Natural killer cell (primary cell): ENCODE data around the gene LPO. TPM values are rescaled to one million over a fixed set of nuclear protein-coding genes. Genes with fewer than 3 reads are reported as not detected.
A peak's percentile ranks its signal among the peaks of the same experiment; 100 is the strongest.

Experiments used
- ATAC-seq, 3 donors: fragments of 150-1000 bp in 2 of 3; fragments of 200-7000 bp in 1 of 3; cut with Tn5 transposase; 1 replicate in 1 of 3; 2 replicates in 2 of 3; pipeline ENCODE4 v1.10.0; 2021; ENCODE audit warnings: mild to moderate bottlenecking in 2 of 3, moderate library complexity in 2 of 3
- DNase-seq, 2 donors: peaks; one replicate each; pipeline versions ENCODE4 v3.0.0 to v3.0.0-alpha.2; 2013 to 2021; ENCODE audit warnings: mixed read lengths in 1 of 2
- H3K27ac ChIP-seq: one replicate; pipeline ENCODE4 v1.5.1; 2013; ENCODE audit warnings: mild to moderate bottlenecking, low read length
- H3K27me3 ChIP-seq: one replicate; pipeline ENCODE4 v1.6.1; 2013; ENCODE audit warnings: low read length; ENCODE audit not compliant: control insufficient read depth, insufficient read depth
- H3K36me3 ChIP-seq: one replicate; pipeline ENCODE4 v1.6.1; 2013; ENCODE audit warnings: low read length; ENCODE audit not compliant: control insufficient read depth, insufficient read depth
- H3K4me1 ChIP-seq: one replicate; pipeline ENCODE4 v1.6.1; 2013; ENCODE audit warnings: low read length; ENCODE audit not compliant: control insufficient read depth, insufficient read depth
- H3K4me3 ChIP-seq: one replicate; pipeline ENCODE4 v1.5.1; 2013; ENCODE audit warnings: low read length
- H3K9me3 ChIP-seq: one replicate; pipeline ENCODE4 v1.6.1; 2013; ENCODE audit warnings: low read length; ENCODE audit not compliant: control insufficient read depth, insufficient read depth
- H3K27ac Mint-ChIP-seq, 2 donors: one replicate each; pipeline ENCODE4 v1.8.0; 2022; ENCODE audit warnings: mild to moderate bottlenecking in 2 of 2, mixed read lengths in 2 of 2, moderate library complexity in 1 of 2
- H3K27me3 Mint-ChIP-seq, 2 donors: one replicate each; pipeline ENCODE4 v1.8.0; 2022; ENCODE audit warnings: low read depth in 2 of 2, mixed read lengths in 2 of 2
- H3K36me3 Mint-ChIP-seq: one replicate; pipeline ENCODE4 v1.8.0; 2022; ENCODE audit warnings: mixed read lengths
- H3K4me1 Mint-ChIP-seq, 2 donors: one replicate each; pipeline ENCODE4 v1.8.0; 2022; ENCODE audit warnings: mixed read lengths in 2 of 2
- H3K4me3 Mint-ChIP-seq: one replicate; pipeline ENCODE4 v1.8.0; 2022; ENCODE audit warnings: mild to moderate bottlenecking, moderate library complexity, mixed read lengths
- H3K9me3 Mint-ChIP-seq, 2 donors: one replicate each; pipeline ENCODE4 v1.8.0; 2022; ENCODE audit warnings: mixed read lengths in 2 of 2
- CTCF ChIP-seq: fragments of 200-600 bp; IDR thresholded peaks from one replicate; pipeline ENCODE4 v1.8.0; 2022; ENCODE audit warnings: antibody characterized with exemption
- WGBS: methylation state at CpG from one replicate; pipeline ENCODE4 v1.1.7; 2013; ENCODE audit warnings: missing lambda C conversion rate; ENCODE audit not compliant: insufficient coverage; 5-methylcytosine and 5-hydroxymethylcytosine counted together
- intact Hi-C: fragments of 100-400 bp; cut with micrococcal nuclease; formaldehyde crosslinking; loops from one replicate; pipeline ENCODE4 v1.14.2; 2022
- total RNA-seq, 4 donors: library from RNA; stranded (reverse); fragments of 120-200 nt in 1 of 4; gene quantifications; one replicate each; pipeline versions ENCODE4 v1.2.3 to v1.2.4, GENCODE V29; 2013 to 2022

Gene LPO
- total RNA-seq, 3 donors from 2014 or later (not counting 1 experiment from before 2014, with no cell fraction given), result not detected

- WGBS, result 88% methylated on average over 1 of the region's 1 CpG
- Histone ChIP-seq H3K27ac (no peak overlapping the region), H3K4me1 (peaks cover 15% of the 10 kb centered on the region), H3K4me3 (no peak overlapping the region), H3K27me3 (no peaks in the 10 kb centered on the region), H3K9me3 (no peaks in the 10 kb centered on the region), H3K36me3 (peaks cover 78% of the 10 kb centered on the region)
- no peaks in the 10 kb centered on the region for H3K27me3 Mint-ChIP-seq
- H3K9me3 Mint-ChIP-seq, result no peaks in the 10 kb centered on the region
- ATAC-seq, result no peak
- DNase-seq, result peak in 1 of 2 donors; percentile 31
- TF ChIP-seq CTCF, result no peak
- no peak overlapping the region for H3K4me3 Mint-ChIP-seq
- intact Hi-C loops, result no loop called here
- H3K27ac Mint-ChIP-seq, result peak overlapping the region in 1 of 2 donors; percentile 56
- no peaks in the 10 kb centered on the region for H3K36me3 Mint-ChIP-seq
- peaks cover 8 to 26% of the 10 kb centered on the region in 2 donors for H3K4me1 Mint-ChIP-seq
Observed at GRCh38 chr17:58312829-58313228, 74.4 kb downstream of the LPO start.

GRCh38 chr17:58313815-58314705 is 75.7 kb downstream of the LPO start:
- H3K36me3 ChIP-seq, result peaks cover 78% of the 10 kb centered on the region
- intact Hi-C loops, result no loop called here
- no peak overlapping the region for H3K27ac ChIP-seq
- no peak for ATAC-seq
- WGBS, result 87% methylated on average over 6 of the region's 7 CpGs
- H3K27me3 Mint-ChIP-seq, result no peaks in the 10 kb centered on the region
- peaks cover 27% of the 10 kb centered on the region for H3K4me1 ChIP-seq
- no peak overlapping the region for H3K4me3 Mint-ChIP-seq
- TF ChIP-seq CTCF, result no peak
- H3K27ac Mint-ChIP-seq, result peak overlapping the region; percentile 37 to 51
- no peak overlapping the region for H3K4me3 ChIP-seq
- H3K9me3 Mint-ChIP-seq, result no peaks in the 10 kb centered on the region
- no peaks in the 10 kb centered on the region for H3K27me3 ChIP-seq
- no peak for DNase-seq
- H3K4me1 Mint-ChIP-seq, result peaks cover 15 to 32% of the 10 kb centered on the region in 2 donors
- H3K36me3 Mint-ChIP-seq, result no peaks in the 10 kb centered on the region
- no peaks in the 10 kb centered on the region for H3K9me3 ChIP-seq

GRCh38 chr17:58314706-58315015 is 76.3 kb downstream of the LPO start:
- H3K4me1 Mint-ChIP-seq, result peaks cover 15 to 32% of the 10 kb centered on the region in 2 donors
- H3K4me3 Mint-ChIP-seq, result no peak overlapping the region
- intact Hi-C loops, result loop anchor here (5.0 kb wide), 1 partner anchor 173 kb away; the partner anchor contains the start of gene HSF5

More at GRCh38 chr17:58314706-58315015, 76.3 kb downstream of the LPO start:
- Mint-ChIP-seq H3K27ac (peak overlapping the region in 1 of 2 donors; percentile 37), H3K36me3 (no peaks in the 10 kb centered on the region), H3K27me3 (no peaks in the 10 kb centered on the region), H3K9me3 (no peaks in the 10 kb centered on the region)
- Histone ChIP-seq H3K4me1 (peaks cover 32% of the 10 kb centered on the region), H3K4me3 (no peak overlapping the region), H3K36me3 (peaks cover 78% of the 10 kb centered on the region), H3K9me3 (no peaks in the 10 kb centered on the region), H3K27me3 (no peaks in the 10 kb centered on the region), H3K27ac (no peak overlapping the region)
- no peak for TF ChIP-seq CTCF
- 96% methylated on average over 5 of the region's 6 CpGs for WGBS
- DNase-seq, result no peak
- no peak for ATAC-seq
